SK-N-SH (cell line): ENCODE data around the gene KRTAP21-3. TPM values are rescaled to one million over a fixed set of nuclear protein-coding genes. Genes with fewer than 3 reads are reported as not detected.

ENCODE experiments used
- CTCF ChIA-PET: fragments of 300-600, 350-600 bp; formaldehyde crosslinking; extraction: SDS; loops from one replicate; lab custom pipeline; 2021; lab: Yijun Ruan, JAX
- POLR2A ChIA-PET: fragments of 350-600 bp; sonication (Branson Sonifier 250); formaldehyde crosslinking; extraction: SDS; loops from one replicate; lab custom pipeline; 2020; ENCODE audit warnings: antibody characterized with exemption, inconsistent platforms; lab: Yijun Ruan, JAX
- DNase-seq: peaks from one replicate; pipeline ENCODE4 v3.0.0; 2012
- H2AFZ ChIP-seq: fragments of 200-600 bp; sonication (generic); 2 replicates; pipeline ENCODE4 v1.8.1; 2016; ENCODE audit warnings: antibody characterized with exemption, mild to moderate bottlenecking, low read depth
- H3F3A ChIP-seq: fragments of 200-600 bp; sonication (generic); replicated peaks from 2 replicates; pipeline ENCODE3; 2016; ENCODE audit warnings: antibody characterized with exemption, mild to moderate bottlenecking; ENCODE audit not compliant: insufficient read depth
- H3K27ac ChIP-seq, 2 experiments: fragments of 200-500 bp in 1 of 2; fragments of 200-600 bp in 1 of 2; sonication (Bioruptor generic) in 1 of 2; sonication (generic), shearing (Covaris generic) in 1 of 2; 2 replicates each; pipeline versions ENCODE4 v1.5.1 to v1.6.1; 2014 to 2016; ENCODE audit warnings: low read depth in 2 of 2, inconsistent platforms in 1 of 2, low read length in 1 of 2, mild to moderate bottlenecking in 1 of 2, mixed read lengths in 1 of 2
- H3K27me3 ChIP-seq: fragments of 200-600 bp; sonication (generic), shearing (Covaris generic); 2 replicates; pipeline ENCODE4 v1.6.1; 2016; ENCODE audit warnings: mixed run types; ENCODE audit not compliant: insufficient read depth
- H3K36me3 ChIP-seq, 2 experiments: fragments of 200-500 bp in 1 of 2; fragments of 200-600 bp in 1 of 2; sonication (Bioruptor generic) in 1 of 2; sonication (generic) in 1 of 2; replicated peaks in 1 of 2; 2 replicates each; pipeline versions ENCODE3 to v1.5.1; 2014 to 2016; ENCODE audit warnings: low read length in 1 of 2, mild to moderate bottlenecking in 1 of 2; ENCODE audit not compliant: insufficient read depth in 2 of 2, control insufficient read depth in 1 of 2
- H3K4me1 ChIP-seq, 2 experiments: fragments of 200-500 bp in 1 of 2; fragments of 200-600 bp in 1 of 2; sonication (Bioruptor generic) in 1 of 2; sonication (generic), shearing (Covaris generic) in 1 of 2; 2 replicates each; pipeline versions ENCODE4 v1.5.1 to v1.6.1; 2014 to 2016; ENCODE audit warnings: low read depth in 1 of 2, low read length in 1 of 2, mixed run types in 1 of 2; ENCODE audit not compliant: insufficient read depth in 2 of 2, control insufficient read depth in 1 of 2
- H3K4me2 ChIP-seq: fragments of 200-600 bp; sonication (generic), shearing (Covaris generic); 2 replicates; pipeline ENCODE4 v1.6.1; 2017; ENCODE audit warnings: mixed run types
- H3K4me3 ChIP-seq, 2 experiments: fragments of 200-500 bp in 1 of 2; fragments of 200-600 bp in 1 of 2; sonication (Bioruptor generic) in 1 of 2; sonication (generic), shearing (Covaris generic) in 1 of 2; 2 replicates each; pipeline versions ENCODE4 v1.5.1 to v1.8.1; 2014 to 2016; ENCODE audit warnings: low read depth in 2 of 2, inconsistent platforms in 1 of 2, low read length in 1 of 2, mild to moderate bottlenecking in 1 of 2, mixed read lengths in 1 of 2, moderate library complexity in 1 of 2
- H3K79me2 ChIP-seq: fragments of 200-600 bp; sonication (generic); 2 replicates; pipeline ENCODE4 v1.8.1; 2017; ENCODE audit warnings: mild to moderate bottlenecking; ENCODE audit not compliant: insufficient read depth
- H3K9ac ChIP-seq: fragments of 200-600 bp; sonication (generic); 2 replicates; pipeline ENCODE4 v1.6.1; 2017; ENCODE audit warnings: mixed run types
- H3K9me2 ChIP-seq: fragments of 200-600 bp; sonication (generic); 2 replicates; pipeline ENCODE4 v1.6.1; 2017; ENCODE audit warnings: mixed run types
- H3K9me3 ChIP-seq: fragments of 200-600 bp; sonication (generic); 2 replicates; pipeline ENCODE4 v1.6.1; 2017; ENCODE audit warnings: mixed run types, mild to moderate bottlenecking, moderate library complexity
- H4K20me1 ChIP-seq: fragments of 200-600 bp; sonication (generic); 2 replicates; pipeline ENCODE4 v1.6.1; 2017; ENCODE audit warnings: mild to moderate bottlenecking, mixed run types; ENCODE audit not compliant: insufficient read depth
- CHD2 ChIP-seq: fragments of 150-350 bp; IDR thresholded peaks from 2 replicates; pipeline ENCODE4 v1.6.1; 2018; ENCODE audit warnings: low read length; ENCODE audit not compliant: partially characterized antibody
- ELF1 ChIP-seq: IDR thresholded peaks from 2 replicates; pipeline ENCODE4 v1.4.0; 2012
- EP300 ChIP-seq, 2 experiments: IDR thresholded peaks; 2 replicates each; pipeline versions ENCODE4 v1.4.0 to v1.6.1; 2012; ENCODE audit warnings: borderline replicate concordance in 1 of 2, low read depth in 1 of 2, low read length in 1 of 2
- GABPA ChIP-seq: IDR thresholded peaks from 2 replicates; pipeline ENCODE4 v1.4.0; 2012; ENCODE audit warnings: low read depth, mild to moderate bottlenecking
- JUND ChIP-seq: IDR thresholded peaks from 2 replicates; pipeline ENCODE4 v1.4.0; 2012
- MEF2A ChIP-seq: IDR thresholded peaks from 2 replicates; pipeline ENCODE4 v1.4.0; 2012; ENCODE audit warnings: low read depth, borderline replicate concordance
- MXI1 ChIP-seq: IDR thresholded peaks from 2 replicates; pipeline ENCODE4 v1.6.1; 2012; ENCODE audit warnings: mild to moderate bottlenecking, low read depth, low read length, improper control_type of control experiment
- NFIC ChIP-seq: IDR thresholded peaks from 2 replicates; pipeline ENCODE4 v1.4.0; 2012; ENCODE audit warnings: borderline replicate concordance
- NRF1 ChIP-seq: IDR thresholded peaks from 2 replicates; pipeline ENCODE4 v1.6.1; 2012; ENCODE audit warnings: low read depth, mild to moderate bottlenecking, low read length
- POLR2AphosphoS5 ChIP-seq: IDR thresholded peaks from 2 replicates; pipeline ENCODE4 v1.6.1; 2012; ENCODE audit warnings: low read depth, low read length
- RAD21 ChIP-seq: IDR thresholded peaks from 2 replicates; pipeline ENCODE4 v1.6.1; 2012; ENCODE audit warnings: mild to moderate bottlenecking, low read length
- RCOR1 ChIP-seq: fragments of 150-350 bp; IDR thresholded peaks from 2 replicates; pipeline ENCODE4 v1.6.1; 2017; ENCODE audit warnings: antibody characterized with exemption, low read length
- RFX5 ChIP-seq: IDR thresholded peaks from 2 replicates; pipeline ENCODE4 v1.6.1; 2012; ENCODE audit warnings: mild to moderate bottlenecking, improper control_type of control experiment, low read length
- SIN3A ChIP-seq: IDR thresholded peaks from 2 replicates; pipeline ENCODE4 v1.6.1; 2012; ENCODE audit warnings: low read depth, mild to moderate bottlenecking, low read length, moderate library complexity, borderline replicate concordance
- SMC3 ChIP-seq: IDR thresholded peaks from 2 replicates; pipeline ENCODE4 v1.6.1; 2012; ENCODE audit warnings: low read depth, low read length, improper control_type of control experiment
- WGBS: methylation state at CpG from one replicate; pipeline ENCODE4 v1.1.6; 2017; ENCODE audit warnings: low lambda C conversion rate; 5-methylcytosine and 5-hydroxymethylcytosine counted together
- polyA plus RNA-seq, 3 experiments: library from polyadenylated mRNA; depleted of rRNA; stranded (reverse); fragments of >200 nt; gene quantifications; 2 replicates each; pipeline ENCODE4 v1.2.3, GENCODE V29; 2012
- TF ChIP-seq, protein P1 (sequence below): IDR thresholded peaks from 2 replicates; pipeline ENCODE4 v1.6.1; 2012; ENCODE audit warnings: mild to moderate bottlenecking, low read depth, low read length, moderate library complexity
- TF ChIP-seq, protein P2 (sequence below): IDR thresholded peaks from 2 replicates; pipeline ENCODE4 v1.4.0; 2012; ENCODE audit warnings: low read depth, borderline replicate concordance
- TF ChIP-seq, protein P3 (sequence below): IDR thresholded peaks from 2 replicates; pipeline ENCODE4 v1.4.0; 2012; ENCODE audit warnings: low read depth
- TF ChIP-seq, protein P4 (sequence below): fragments of 150-350 bp; IDR thresholded peaks from 2 replicates; pipeline ENCODE4 v1.6.1; 2016; ENCODE audit warnings: mild to moderate bottlenecking, low read depth, low read length
- TF ChIP-seq, protein P5 (sequence below): fragments of 200-600 bp; sonication (generic); IDR thresholded peaks from 2 replicates; pipeline ENCODE4 v1.6.1; 2017; ENCODE audit warnings: antibody characterized with exemption, mild to moderate bottlenecking, moderate library complexity
- TF ChIP-seq, protein P6 (sequence below): IDR thresholded peaks from 2 replicates; pipeline ENCODE4 v1.4.0; 2012; ENCODE audit warnings: low read depth, borderline replicate concordance

Gene KRTAP21-3
- polyA plus RNA-seq, 1 of the 3 experiments (the other 2 are of a cell fraction): not detected

DNA sequence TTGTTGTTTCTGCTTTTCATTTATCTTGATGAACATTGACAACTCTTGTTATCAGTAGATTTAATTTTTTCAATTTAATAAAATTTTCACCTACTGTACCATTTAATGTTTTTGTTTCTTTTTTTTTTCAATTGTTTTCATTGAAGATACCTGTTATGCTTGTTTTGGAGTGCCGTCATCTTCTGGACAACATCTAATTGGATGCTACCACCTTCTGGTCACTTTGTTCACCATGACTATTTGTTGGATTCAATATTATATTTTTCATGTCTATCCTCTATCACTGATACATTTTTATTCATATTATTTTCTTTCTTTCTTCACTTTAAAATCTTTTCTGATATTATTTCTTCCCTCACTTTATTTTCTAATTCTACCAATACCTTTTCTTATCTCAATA is 14.4 kb upstream of the KRTAP21-3 start:
- no peak overlapping the region for H3K9ac ChIP-seq
- H3K27ac ChIP-seq: no peak overlapping the region
- H3K4me3 ChIP-seq: no peak overlapping the region
- H3K9me2 ChIP-seq: no peaks in the 10 kb centered on the region
- no peaks in the 10 kb centered on the region for H3K9me3 ChIP-seq
- ChIA-PET POLR2A (no interaction called here), CTCF (no interaction called here)
- no peaks in the 10 kb centered on the region for H3K4me1 ChIP-seq
- no peaks in the 10 kb centered on the region for H3K79me2 ChIP-seq
- no peaks in the 10 kb centered on the region for H4K20me1 ChIP-seq
- peaks cover 10% of the 10 kb centered on the region for H3K27me3 ChIP-seq
- no peaks in the 10 kb centered on the region for H3K36me3 ChIP-seq
- peaks cover 4% of the 10 kb centered on the region for H3F3A ChIP-seq
- no peak overlapping the region for H2AFZ ChIP-seq
- no peak overlapping the region for H3K4me2 ChIP-seq
- WGBS: 4% methylated on average over 1 of the region's 1 CpG
- DNase-seq: no peak
- no peak for TF ChIP-seq NFIC
- TF ChIP-seq GABPA: no peak
- no peak for TF ChIP-seq POLR2AphosphoS5
- no peak for TF ChIP-seq RCOR1
- TF ChIP-seq, protein P1, sequence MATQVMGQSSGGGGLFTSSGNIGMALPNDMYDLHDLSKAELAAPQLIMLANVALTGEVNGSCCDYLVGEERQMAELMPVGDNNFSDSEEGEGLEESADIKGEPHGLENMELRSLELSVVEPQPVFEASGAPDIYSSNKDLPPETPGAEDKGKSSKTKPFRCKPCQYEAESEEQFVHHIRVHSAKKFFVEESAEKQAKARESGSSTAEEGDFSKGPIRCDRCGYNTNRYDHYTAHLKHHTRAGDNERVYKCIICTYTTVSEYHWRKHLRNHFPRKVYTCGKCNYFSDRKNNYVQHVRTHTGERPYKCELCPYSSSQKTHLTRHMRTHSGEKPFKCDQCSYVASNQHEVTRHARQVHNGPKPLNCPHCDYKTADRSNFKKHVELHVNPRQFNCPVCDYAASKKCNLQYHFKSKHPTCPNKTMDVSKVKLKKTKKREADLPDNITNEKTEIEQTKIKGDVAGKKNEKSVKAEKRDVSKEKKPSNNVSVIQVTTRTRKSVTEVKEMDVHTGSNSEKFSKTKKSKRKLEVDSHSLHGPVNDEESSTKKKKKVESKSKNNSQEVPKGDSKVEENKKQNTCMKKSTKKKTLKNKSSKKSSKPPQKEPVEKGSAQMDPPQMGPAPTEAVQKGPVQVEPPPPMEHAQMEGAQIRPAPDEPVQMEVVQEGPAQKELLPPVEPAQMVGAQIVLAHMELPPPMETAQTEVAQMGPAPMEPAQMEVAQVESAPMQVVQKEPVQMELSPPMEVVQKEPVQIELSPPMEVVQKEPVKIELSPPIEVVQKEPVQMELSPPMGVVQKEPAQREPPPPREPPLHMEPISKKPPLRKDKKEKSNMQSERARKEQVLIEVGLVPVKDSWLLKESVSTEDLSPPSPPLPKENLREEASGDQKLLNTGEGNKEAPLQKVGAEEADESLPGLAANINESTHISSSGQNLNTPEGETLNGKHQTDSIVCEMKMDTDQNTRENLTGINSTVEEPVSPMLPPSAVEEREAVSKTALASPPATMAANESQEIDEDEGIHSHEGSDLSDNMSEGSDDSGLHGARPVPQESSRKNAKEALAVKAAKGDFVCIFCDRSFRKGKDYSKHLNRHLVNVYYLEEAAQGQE: no peak
- TF ChIP-seq, protein P2, sequence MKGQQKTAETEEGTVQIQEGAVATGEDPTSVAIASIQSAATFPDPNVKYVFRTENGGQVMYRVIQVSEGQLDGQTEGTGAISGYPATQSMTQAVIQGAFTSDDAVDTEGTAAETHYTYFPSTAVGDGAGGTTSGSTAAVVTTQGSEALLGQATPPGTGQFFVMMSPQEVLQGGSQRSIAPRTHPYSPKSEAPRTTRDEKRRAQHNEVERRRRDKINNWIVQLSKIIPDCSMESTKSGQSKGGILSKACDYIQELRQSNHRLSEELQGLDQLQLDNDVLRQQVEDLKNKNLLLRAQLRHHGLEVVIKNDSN: no peak
- TF ChIP-seq, protein P3, sequence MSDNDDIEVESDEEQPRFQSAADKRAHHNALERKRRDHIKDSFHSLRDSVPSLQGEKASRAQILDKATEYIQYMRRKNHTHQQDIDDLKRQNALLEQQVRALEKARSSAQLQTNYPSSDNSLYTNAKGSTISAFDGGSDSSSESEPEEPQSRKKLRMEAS: no peak
- TF ChIP-seq RFX5: no peak
- no peak for TF ChIP-seq CHD2
- peak; percentile 49 for TF ChIP-seq RAD21
- no peak for TF ChIP-seq EP300 (IDR thresholded peaks at IDR 0.05; ENCODE audit: borderline replicate concordance in 1 of 2, low read depth in 1 of 2, low read length in 1 of 2)
- TF ChIP-seq JUND: no peak
- TF ChIP-seq NRF1: no peak
- no peak for TF ChIP-seq MEF2A
- TF ChIP-seq, protein P4, sequence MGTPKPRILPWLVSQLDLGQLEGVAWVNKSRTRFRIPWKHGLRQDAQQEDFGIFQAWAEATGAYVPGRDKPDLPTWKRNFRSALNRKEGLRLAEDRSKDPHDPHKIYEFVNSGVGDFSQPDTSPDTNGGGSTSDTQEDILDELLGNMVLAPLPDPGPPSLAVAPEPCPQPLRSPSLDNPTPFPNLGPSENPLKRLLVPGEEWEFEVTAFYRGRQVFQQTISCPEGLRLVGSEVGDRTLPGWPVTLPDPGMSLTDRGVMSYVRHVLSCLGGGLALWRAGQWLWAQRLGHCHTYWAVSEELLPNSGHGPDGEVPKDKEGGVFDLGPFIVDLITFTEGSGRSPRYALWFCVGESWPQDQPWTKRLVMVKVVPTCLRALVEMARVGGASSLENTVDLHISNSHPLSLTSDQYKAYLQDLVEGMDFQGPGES: no peak
- TF ChIP-seq MXI1: no peak
- TF ChIP-seq, protein P5, sequence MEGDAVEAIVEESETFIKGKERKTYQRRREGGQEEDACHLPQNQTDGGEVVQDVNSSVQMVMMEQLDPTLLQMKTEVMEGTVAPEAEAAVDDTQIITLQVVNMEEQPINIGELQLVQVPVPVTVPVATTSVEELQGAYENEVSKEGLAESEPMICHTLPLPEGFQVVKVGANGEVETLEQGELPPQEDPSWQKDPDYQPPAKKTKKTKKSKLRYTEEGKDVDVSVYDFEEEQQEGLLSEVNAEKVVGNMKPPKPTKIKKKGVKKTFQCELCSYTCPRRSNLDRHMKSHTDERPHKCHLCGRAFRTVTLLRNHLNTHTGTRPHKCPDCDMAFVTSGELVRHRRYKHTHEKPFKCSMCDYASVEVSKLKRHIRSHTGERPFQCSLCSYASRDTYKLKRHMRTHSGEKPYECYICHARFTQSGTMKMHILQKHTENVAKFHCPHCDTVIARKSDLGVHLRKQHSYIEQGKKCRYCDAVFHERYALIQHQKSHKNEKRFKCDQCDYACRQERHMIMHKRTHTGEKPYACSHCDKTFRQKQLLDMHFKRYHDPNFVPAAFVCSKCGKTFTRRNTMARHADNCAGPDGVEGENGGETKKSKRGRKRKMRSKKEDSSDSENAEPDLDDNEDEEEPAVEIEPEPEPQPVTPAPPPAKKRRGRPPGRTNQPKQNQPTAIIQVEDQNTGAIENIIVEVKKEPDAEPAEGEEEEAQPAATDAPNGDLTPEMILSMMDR: peak; percentile 53
- no peak for TF ChIP-seq SIN3A
- TF ChIP-seq, protein P6, sequence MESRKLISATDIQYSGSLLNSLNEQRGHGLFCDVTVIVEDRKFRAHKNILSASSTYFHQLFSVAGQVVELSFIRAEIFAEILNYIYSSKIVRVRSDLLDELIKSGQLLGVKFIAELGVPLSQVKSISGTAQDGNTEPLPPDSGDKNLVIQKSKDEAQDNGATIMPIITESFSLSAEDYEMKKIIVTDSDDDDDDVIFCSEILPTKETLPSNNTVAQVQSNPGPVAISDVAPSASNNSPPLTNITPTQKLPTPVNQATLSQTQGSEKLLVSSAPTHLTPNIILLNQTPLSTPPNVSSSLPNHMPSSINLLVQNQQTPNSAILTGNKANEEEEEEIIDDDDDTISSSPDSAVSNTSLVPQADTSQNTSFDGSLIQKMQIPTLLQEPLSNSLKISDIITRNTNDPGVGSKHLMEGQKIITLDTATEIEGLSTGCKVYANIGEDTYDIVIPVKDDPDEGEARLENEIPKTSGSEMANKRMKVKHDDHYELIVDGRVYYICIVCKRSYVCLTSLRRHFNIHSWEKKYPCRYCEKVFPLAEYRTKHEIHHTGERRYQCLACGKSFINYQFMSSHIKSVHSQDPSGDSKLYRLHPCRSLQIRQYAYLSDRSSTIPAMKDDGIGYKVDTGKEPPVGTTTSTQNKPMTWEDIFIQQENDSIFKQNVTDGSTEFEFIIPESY: no peak
- peak; percentile 26; the same call in 1 of the 2 replicates for TF ChIP-seq SMC3
- TF ChIP-seq ELF1: no peak
